ENCODE measurements around the gene ACKR2. TPM values are rescaled to one million over a fixed set of nuclear protein-coding genes. Genes with fewer than 3 reads are reported as not detected.

Gene ACKR2
- total RNA-seq, 1 donor from 2014 or later = 1.0 TPM

DNA sequence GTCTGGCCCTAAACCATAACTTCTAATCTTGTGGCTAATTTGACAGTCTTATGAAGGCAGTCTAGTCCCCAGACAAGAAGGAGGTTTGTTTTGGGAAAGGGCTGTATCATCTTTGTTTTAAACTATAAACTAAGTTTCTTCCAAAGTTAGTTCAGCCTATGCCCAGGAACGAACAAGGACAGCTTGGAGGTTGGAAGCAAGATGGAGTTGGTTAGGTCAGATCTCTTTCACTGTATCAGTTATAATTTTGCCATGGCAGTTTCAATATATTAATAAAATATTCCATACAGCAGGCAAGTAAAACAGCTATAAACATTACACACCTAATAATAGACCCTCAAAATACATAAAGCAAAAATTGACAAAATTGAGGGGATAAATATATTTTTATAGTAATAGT, 83.6 kb downstream of the ACKR2 start:
- TF ChIP-seq, protein P1, sequence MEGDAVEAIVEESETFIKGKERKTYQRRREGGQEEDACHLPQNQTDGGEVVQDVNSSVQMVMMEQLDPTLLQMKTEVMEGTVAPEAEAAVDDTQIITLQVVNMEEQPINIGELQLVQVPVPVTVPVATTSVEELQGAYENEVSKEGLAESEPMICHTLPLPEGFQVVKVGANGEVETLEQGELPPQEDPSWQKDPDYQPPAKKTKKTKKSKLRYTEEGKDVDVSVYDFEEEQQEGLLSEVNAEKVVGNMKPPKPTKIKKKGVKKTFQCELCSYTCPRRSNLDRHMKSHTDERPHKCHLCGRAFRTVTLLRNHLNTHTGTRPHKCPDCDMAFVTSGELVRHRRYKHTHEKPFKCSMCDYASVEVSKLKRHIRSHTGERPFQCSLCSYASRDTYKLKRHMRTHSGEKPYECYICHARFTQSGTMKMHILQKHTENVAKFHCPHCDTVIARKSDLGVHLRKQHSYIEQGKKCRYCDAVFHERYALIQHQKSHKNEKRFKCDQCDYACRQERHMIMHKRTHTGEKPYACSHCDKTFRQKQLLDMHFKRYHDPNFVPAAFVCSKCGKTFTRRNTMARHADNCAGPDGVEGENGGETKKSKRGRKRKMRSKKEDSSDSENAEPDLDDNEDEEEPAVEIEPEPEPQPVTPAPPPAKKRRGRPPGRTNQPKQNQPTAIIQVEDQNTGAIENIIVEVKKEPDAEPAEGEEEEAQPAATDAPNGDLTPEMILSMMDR (IDR thresholded peaks at IDR 0.05) = no peak
- Mint-ChIP-seq H3K27me3 (ENCODE audit: low read depth) (peaks cover 25% of the 10 kb centered on the region), H3K9me3 (ENCODE audit: low read depth) (no peaks in the 10 kb centered on the region), H3K4me1 (ENCODE audit: low read depth) (no peaks in the 10 kb centered on the region), H3K36me3 (ENCODE audit: low read depth) (no peaks in the 10 kb centered on the region), H3K4me3 (ENCODE audit: unreplicated experiment) (no peak overlapping the region), H3K27ac (ENCODE audit: unreplicated experiment) (no peak overlapping the region)
- DNase-seq (ENCODE audit: low spot score) = no peak

DNA sequence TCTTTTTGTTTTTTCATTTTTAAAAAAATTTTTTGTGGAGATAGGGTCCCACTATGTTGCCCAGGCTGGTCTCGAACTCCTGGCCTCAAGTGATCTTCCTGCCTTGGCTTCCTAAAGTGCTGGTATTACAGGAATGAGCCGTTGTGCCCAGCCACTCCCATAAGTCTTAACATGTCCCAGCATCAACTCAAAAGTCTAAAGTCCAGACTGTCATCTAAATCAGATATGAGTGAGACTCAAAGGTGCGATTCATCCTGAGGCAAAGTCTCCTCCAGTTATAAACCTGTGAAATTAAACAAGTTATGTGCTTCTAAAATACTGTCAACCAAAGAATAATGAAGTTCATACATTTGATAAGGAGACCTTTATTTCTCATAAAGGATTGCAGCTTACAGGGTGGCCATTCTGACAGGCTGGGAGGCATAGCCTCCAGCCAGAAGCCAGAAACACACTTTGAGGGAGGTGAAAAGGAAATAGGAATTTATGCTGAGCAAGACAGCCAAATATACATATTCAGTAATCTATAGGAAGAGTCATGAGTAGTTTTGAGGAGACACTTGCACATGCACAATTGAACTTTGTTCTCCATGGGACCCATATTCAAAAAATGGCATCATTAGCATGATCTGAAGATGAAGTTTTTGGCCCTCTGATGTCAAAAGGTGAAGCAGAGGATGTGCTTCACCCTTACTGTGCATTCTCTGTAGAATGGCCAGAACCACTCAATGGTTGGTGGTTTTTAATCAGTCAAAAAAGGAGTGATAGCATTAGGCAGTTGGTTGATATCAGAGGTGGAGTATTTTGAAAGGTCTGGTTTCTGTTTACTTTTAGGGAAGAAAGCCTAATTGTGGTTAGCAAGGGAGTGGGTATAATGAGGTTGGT, 85.7 kb downstream of the ACKR2 start:
- H3K27me3 Mint-ChIP-seq (ENCODE audit: low read depth) = peaks cover 8% of the 10 kb centered on the region
- DNase-seq (ENCODE audit: low spot score) = no peak

DNA sequence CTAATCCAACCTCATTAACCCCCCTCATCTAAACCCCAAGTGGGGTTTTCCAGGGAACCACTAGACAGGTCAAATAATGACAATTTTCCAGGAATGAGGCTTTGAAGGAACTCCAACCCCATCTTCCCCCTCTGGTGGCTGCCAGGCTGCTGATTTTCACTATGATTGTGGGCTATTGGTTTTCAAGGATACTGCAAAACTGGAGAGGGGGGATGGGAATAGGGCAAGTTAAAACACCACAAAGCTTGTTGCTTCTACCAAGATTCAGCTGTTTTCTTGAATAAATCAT, 86.3 kb downstream of the ACKR2 start:
- Mint-ChIP-seq H3K27me3 (ENCODE audit: low read depth) (peaks cover 7% of the 10 kb centered on the region), H3K27ac (ENCODE audit: unreplicated experiment) (no peak overlapping the region), H3K9me3 (ENCODE audit: low read depth) (no peaks in the 10 kb centered on the region), H3K4me3 (ENCODE audit: unreplicated experiment) (no peak overlapping the region), H3K4me1 (ENCODE audit: low read depth) (no peaks in the 10 kb centered on the region), H3K36me3 (ENCODE audit: low read depth) (no peaks in the 10 kb centered on the region)
- DNase-seq (ENCODE audit: low spot score) = no peak
- TF ChIP-seq, protein P1 (IDR thresholded peaks at IDR 0.05) = no peak

More for the DNA sequence above, 85.7 kb downstream of the ACKR2 start:
- TF ChIP-seq, protein P1 (IDR thresholded peaks at IDR 0.05) = no peak
- Mint-ChIP-seq H3K9me3 (ENCODE audit: low read depth) (no peaks in the 10 kb centered on the region), H3K36me3 (ENCODE audit: low read depth) (no peaks in the 10 kb centered on the region), H3K4me3 (ENCODE audit: unreplicated experiment) (no peak overlapping the region), H3K4me1 (ENCODE audit: low read depth) (no peaks in the 10 kb centered on the region), H3K27ac (ENCODE audit: unreplicated experiment) (no peak overlapping the region)

DNA sequence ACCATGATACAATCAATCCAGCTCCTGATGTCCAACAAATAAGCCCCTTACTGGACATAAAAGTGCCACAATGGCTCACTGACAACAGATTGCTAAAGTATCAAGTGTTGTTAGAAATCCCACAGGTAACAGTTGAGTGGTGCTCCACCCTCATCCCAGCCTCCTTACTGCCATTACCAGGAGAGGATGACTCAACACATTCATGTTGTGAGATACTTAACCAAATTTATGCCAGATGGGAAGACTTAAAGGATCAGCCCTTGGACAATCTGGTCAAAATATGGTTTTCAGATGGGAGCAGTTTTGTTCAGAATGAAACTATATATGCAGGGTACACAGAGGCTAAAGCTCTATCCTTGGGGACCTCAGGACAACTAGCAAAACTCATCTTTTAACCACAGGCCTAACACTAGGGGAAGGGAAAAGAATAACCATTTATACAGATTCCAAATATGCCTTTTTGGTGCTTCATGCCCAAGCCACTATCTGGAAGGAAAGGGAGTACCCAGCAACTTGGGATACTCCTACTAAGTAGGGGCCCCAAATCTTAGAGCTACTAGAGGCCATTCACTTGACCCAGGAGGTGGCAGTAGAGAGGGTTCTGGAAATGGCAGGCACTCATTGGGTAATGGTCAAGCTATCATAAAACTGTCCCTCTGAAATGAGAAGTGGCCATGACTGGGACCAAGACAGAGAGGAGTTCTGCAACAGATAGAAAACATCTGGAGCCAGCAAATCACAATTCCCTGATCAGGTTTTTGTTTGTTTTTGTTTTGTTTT, 89.8 kb downstream of the ACKR2 start:
- H3K4me3 Mint-ChIP-seq (ENCODE audit: unreplicated experiment) = no peak overlapping the region
- peaks cover 8% of the 10 kb centered on the region for H3K9me3 Mint-ChIP-seq (ENCODE audit: low read depth)
- H3K27me3 Mint-ChIP-seq (ENCODE audit: low read depth) = peaks cover 21% of the 10 kb centered on the region
- no peaks in the 10 kb centered on the region for H3K36me3 Mint-ChIP-seq (ENCODE audit: low read depth)
- TF ChIP-seq, protein P1 (IDR thresholded peaks at IDR 0.05) = no peak
- H3K27ac Mint-ChIP-seq (ENCODE audit: unreplicated experiment) = no peak overlapping the region
- no peak for DNase-seq (ENCODE audit: low spot score)
- H3K4me1 Mint-ChIP-seq (ENCODE audit: low read depth) = no peaks in the 10 kb centered on the region

DNA sequence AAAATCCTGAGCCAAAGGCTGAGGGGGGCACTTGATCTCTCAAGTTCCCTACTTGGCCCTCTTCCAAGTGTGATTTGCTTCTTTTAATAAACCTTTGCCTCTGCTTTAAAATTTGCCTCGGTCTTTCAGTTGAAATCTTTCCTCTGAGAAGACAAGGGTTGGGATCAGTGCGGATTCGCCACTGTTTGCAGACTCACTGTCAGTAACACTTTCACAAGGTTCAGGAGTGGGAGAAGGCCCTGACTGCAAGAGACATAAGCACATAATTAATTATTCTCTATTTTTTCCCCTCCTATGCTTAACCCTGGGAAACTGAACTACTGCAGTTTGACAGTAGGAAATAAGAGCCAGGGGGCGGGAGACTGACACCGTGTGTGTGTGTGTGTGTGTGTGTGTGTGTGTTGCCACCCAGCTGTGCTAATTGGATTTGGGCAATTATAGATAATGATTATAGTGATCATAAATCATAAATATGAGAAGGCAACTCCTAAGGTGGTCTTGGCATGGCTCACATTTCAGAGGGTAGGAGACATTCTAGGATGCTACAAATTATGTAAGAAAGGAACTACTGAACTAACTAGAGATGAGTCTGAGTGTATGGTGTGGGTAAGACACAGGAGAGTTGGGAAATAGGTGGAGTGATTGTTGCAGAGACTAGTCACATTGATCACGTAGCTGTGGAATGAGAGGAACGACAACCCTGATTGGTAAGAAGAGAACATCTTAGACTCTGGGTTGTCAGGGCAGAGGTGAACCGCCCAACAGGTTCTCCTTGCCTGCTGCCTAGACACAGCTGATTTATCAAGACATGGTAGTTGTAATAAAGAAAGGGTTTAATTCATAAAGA, 91.2 kb downstream of the ACKR2 start:
- DNase-seq (ENCODE audit: low spot score) = no peak
- Mint-ChIP-seq H3K9me3 (ENCODE audit: low read depth) (peaks cover 11% of the 10 kb centered on the region), H3K27ac (ENCODE audit: unreplicated experiment) (no peak overlapping the region), H3K4me1 (ENCODE audit: low read depth) (no peaks in the 10 kb centered on the region), H3K36me3 (ENCODE audit: low read depth) (no peaks in the 10 kb centered on the region), H3K27me3 (ENCODE audit: low read depth) (peaks cover 23% of the 10 kb centered on the region), H3K4me3 (ENCODE audit: unreplicated experiment) (no peak overlapping the region)
- TF ChIP-seq, protein P1 (IDR thresholded peaks at IDR 0.05) = no peak
